GM23338 (cell line): Measurements from ENCODE around the gene LIPA. TPM values are rescaled to one million over a fixed set of nuclear protein-coding genes. Genes with fewer than 3 reads are reported as not detected.

Experiments
- ATAC-seq: fragments of 200-7000 bp; cut with Tn5 transposase; 3 replicates; pipeline ENCODE4 v1.9.1; 2020
- DNase-seq: peaks from one replicate; pipeline ENCODE4 v3.0.0-alpha.2; 2015; ENCODE audit warnings: low spot score
- H2AFZ ChIP-seq: fragments of 200-600 bp; sonication (generic); 2 replicates; pipeline ENCODE4 v1.8.0; 2016; ENCODE audit warnings: antibody characterized with exemption, mild to moderate bottlenecking, moderate library complexity
- H3F3A ChIP-seq: fragments of 200-600 bp; sonication (generic); replicated peaks from 2 replicates; pipeline ENCODE4 v1.8.0; 2017; ENCODE audit warnings: antibody characterized with exemption, mixed run types, low read depth
- H3K27ac ChIP-seq: fragments of 200-600 bp; sonication (generic); 2 replicates; pipeline ENCODE4 v1.6.1; 2016; ENCODE audit warnings: low read depth
- H3K27me3 ChIP-seq: fragments of 200-600 bp; sonication (generic); 2 replicates; pipeline ENCODE4 v1.8.0; 2016; ENCODE audit warnings: mild to moderate bottlenecking, mixed run types, moderate library complexity; ENCODE audit not compliant: insufficient read depth
- H3K36me3 ChIP-seq: fragments of 200-600 bp; sonication (generic); 2 replicates; pipeline ENCODE4 v1.8.0; 2016; ENCODE audit warnings: mild to moderate bottlenecking; ENCODE audit not compliant: insufficient read depth
- H3K4me1 ChIP-seq: fragments of 200-600 bp; sonication (generic); 2 replicates; pipeline ENCODE4 v1.8.0; 2016; ENCODE audit warnings: mild to moderate bottlenecking, moderate library complexity; ENCODE audit not compliant: insufficient read depth
- H3K4me2 ChIP-seq: fragments of 200-600 bp; sonication (generic); 2 replicates; pipeline ENCODE4 v1.7.1; 2017; ENCODE audit warnings: mixed run types
- H3K4me3 ChIP-seq: fragments of 200-600 bp; sonication (generic); 2 replicates; pipeline ENCODE4 v1.6.1; 2016; ENCODE audit warnings: mixed run types
- H3K79me2 ChIP-seq: fragments of 200-600 bp; sonication (generic); replicated peaks from 2 replicates; pipeline ENCODE4 v1.8.0; 2017; ENCODE audit warnings: mild to moderate bottlenecking; ENCODE audit not compliant: insufficient read depth
- H3K9me2 ChIP-seq: fragments of 200-600 bp; sonication (generic); 2 replicates; pipeline ENCODE4 v1.8.0; 2017; ENCODE audit not compliant: insufficient read depth
- H4K20me1 ChIP-seq: fragments of 200-600 bp; sonication (generic); replicated peaks from 2 replicates; pipeline ENCODE4 v1.8.0; 2017; ENCODE audit warnings: mild to moderate bottlenecking; ENCODE audit not compliant: insufficient read depth
- H3K27ac Mint-ChIP-seq: 2 replicates; pipeline ENCODE4 v1.8.0; 2020; ENCODE audit warnings: inconsistent platforms, mild to moderate bottlenecking, moderate library complexity, mixed read lengths
- H3K27me3 Mint-ChIP-seq: 3 replicates; pipeline ENCODE4 v1.8.0; 2022; ENCODE audit warnings: low read depth, mild to moderate bottlenecking, moderate library complexity, mixed read lengths, inconsistent platforms; ENCODE audit not compliant: insufficient read depth, poor library complexity
- H3K36me3 Mint-ChIP-seq: 3 replicates; pipeline ENCODE4 v1.8.0; 2021; ENCODE audit warnings: low read depth, mild to moderate bottlenecking, inconsistent platforms, moderate library complexity, mixed read lengths
- H3K4me1 Mint-ChIP-seq: 3 replicates; pipeline ENCODE4 v1.8.0; 2020; ENCODE audit warnings: mild to moderate bottlenecking, inconsistent platforms, mixed read lengths
- H3K4me3 Mint-ChIP-seq: 3 replicates; pipeline ENCODE4 v1.8.0; 2021; ENCODE audit warnings: moderate library complexity, mild to moderate bottlenecking, inconsistent platforms, mixed read lengths
- H3K9me3 Mint-ChIP-seq: 3 replicates; pipeline ENCODE4 v1.8.0; 2020; ENCODE audit warnings: moderate library complexity, mild to moderate bottlenecking, inconsistent platforms, mixed read lengths
- JUNB ChIP-seq: IDR thresholded peaks from one replicate; pipeline ENCODE4 v1.6.1; 2016; ENCODE audit warnings: antibody characterized with exemption; ENCODE audit not compliant: unreplicated experiment
- NANOG ChIP-seq: IDR thresholded peaks from 2 replicates; pipeline ENCODE4 v1.6.1; 2016; ENCODE audit warnings: antibody characterized with exemption, borderline replicate concordance
- POLR2AphosphoS5 ChIP-seq: IDR thresholded peaks from 2 replicates; pipeline ENCODE4 v1.6.1; 2016; ENCODE audit warnings: antibody characterized with exemption, low read depth
- STAT1 ChIP-seq: IDR thresholded peaks from one replicate; pipeline ENCODE4 v1.6.1; 2016; ENCODE audit warnings: antibody characterized with exemption; ENCODE audit not compliant: unreplicated experiment
- ZNF114 ChIP-seq: fragments of 250-450 bp; sonication (Bioruptor Pico); IDR thresholded peaks from 2 replicates; pipeline ENCODE4 v1.5.0; 2020; ENCODE audit warnings: mild to moderate bottlenecking, moderate library complexity
- ZNF331 ChIP-seq: fragments of 250-450 bp; sonication (Bioruptor Pico); IDR thresholded peaks from 2 replicates; pipeline ENCODE4 v1.5.0; 2020; ENCODE audit warnings: low read depth, mild to moderate bottlenecking, moderate library complexity
- long read RNA-seq: library from polyadenylated mRNA; unstranded; transcript quantifications from one replicate; pipeline ENCODE4 v2.0.0, GENCODE V29; 2020; ENCODE audit not compliant: unreplicated experiment
- polyA plus RNA-seq: library from polyadenylated mRNA; unstranded; fragments of >200 nt; fragmentation: Nextera tagmentation; extraction: Ambion mirVana; gene quantifications from 2 replicates; pipeline ENCODE4 v1.2.1, GENCODE V29; 2016
- total RNA-seq: library from RNA; depleted of rRNA; stranded (reverse); fragments of >200 nt; shearing (Covaris generic); gene quantifications from 2 replicates; pipeline ENCODE4 v1.2.3, GENCODE V29; 2014; rRNA removed
- TF ChIP-seq, protein P1 (sequence below), 2 experiments: fragments of 200-600 bp in 1 of 2; sonication (generic) in 1 of 2; conservative IDR thresholded peaks; 2 replicates each; pipeline versions ENCODE4 v1.5.1 to v1.6.1; 2016 to 2017; ENCODE audit warnings: antibody characterized with exemption in 2 of 2, low read depth in 2 of 2, mild to moderate bottlenecking in 2 of 2, moderate library complexity in 1 of 2
- TF ChIP-seq, protein P2 (sequence below): IDR thresholded peaks from 2 replicates; pipeline ENCODE4 v1.6.1; 2016; ENCODE audit warnings: antibody characterized with exemption
- TF ChIP-seq, protein P3 (sequence below): IDR thresholded peaks from one replicate; pipeline ENCODE4 v1.6.1; 2018; ENCODE audit warnings: antibody characterized with exemption; ENCODE audit not compliant: unreplicated experiment

Gene LIPA
- total RNA-seq (71.4 and 86.3 TPM in 2 replicates), polyA plus RNA-seq (36.5 and 37.8 TPM in 2 replicates)
- long read RNA-seq, transcript LIPA-202 (10 exons, 2,782 nt): major isoform, 17 of 26 reads
- long read RNA-seq, partial matches to known transcripts: 2 of 26 reads
- long read RNA-seq, other reads (novel, unspliced or antisense): 7 of 26 reads

DNA sequence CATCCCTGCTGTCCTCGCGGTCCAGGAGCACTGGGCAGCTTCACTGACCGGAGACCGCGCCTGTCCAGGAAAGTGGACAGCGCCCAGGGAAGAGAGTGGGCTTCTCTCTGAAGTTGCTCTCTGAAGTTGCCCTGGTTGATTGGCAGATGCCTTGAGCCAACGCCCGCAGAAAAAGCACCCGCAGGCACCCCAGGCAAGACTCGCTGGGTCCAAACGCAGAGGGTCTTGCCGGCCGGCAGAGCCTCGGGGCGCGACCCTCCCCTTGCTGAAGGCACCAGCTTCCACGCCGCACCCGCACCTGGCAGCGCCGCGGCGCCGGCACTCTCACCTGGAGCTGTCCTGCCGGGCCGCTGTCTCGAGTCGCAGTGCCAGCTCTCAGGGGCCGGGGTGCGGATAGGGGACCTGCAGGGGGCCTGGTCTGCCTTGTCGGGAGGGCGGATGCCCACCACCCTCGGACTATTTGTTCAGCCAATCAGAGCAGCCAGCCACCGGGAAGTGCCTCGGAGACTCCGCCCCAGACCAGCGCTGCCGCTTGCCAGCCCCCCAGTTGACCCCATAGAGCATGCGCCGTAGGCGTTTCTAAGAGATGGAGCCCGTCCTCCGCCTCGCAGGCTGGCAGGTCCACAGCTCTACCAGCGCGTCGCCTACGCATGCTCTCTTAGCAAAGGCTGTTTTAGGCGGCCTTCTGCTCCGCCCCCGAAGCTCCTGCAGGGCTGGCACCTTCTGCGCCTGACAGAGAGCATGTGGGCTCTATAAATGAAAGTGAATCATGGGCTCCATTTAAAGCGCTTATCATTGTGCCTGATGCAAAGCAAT lies at the start of gene LIPA:
TSS of gene LIPA (minus strand) at position 367 of the 816 bp plus-strand sequence. CDS start 4,127 bp downstream, outside the sequence.
- Mint-ChIP-seq H3K36me3 (peaks cover 28% of the 10 kb centered on the region), H3K4me1 (peaks cover 6% of the 10 kb centered on the region; the same call in 2 of the 3 replicates), H3K4me3 (peak within 1 kb of the TSS; percentile 81), H3K27ac (no peak within 1 kb of the TSS), H3K27me3 (peaks cover 12% of the 10 kb centered on the region), H3K9me3 (peaks cover 33% of the 10 kb centered on the region)
- H3K36me3 ChIP-seq: no peaks in the 10 kb centered on the region
- H3K9me2 ChIP-seq: 0 out of 2 replicates have a peak, but pooled peaks cover 7% of the 10 kb centered on the region
- H3K27ac ChIP-seq: no peak within 1 kb of the TSS
- peaks cover 4% of the 10 kb centered on the region for H3K4me1 ChIP-seq
- no peaks in the 10 kb centered on the region for H3K27me3 ChIP-seq
- TF ChIP-seq, protein P1, sequence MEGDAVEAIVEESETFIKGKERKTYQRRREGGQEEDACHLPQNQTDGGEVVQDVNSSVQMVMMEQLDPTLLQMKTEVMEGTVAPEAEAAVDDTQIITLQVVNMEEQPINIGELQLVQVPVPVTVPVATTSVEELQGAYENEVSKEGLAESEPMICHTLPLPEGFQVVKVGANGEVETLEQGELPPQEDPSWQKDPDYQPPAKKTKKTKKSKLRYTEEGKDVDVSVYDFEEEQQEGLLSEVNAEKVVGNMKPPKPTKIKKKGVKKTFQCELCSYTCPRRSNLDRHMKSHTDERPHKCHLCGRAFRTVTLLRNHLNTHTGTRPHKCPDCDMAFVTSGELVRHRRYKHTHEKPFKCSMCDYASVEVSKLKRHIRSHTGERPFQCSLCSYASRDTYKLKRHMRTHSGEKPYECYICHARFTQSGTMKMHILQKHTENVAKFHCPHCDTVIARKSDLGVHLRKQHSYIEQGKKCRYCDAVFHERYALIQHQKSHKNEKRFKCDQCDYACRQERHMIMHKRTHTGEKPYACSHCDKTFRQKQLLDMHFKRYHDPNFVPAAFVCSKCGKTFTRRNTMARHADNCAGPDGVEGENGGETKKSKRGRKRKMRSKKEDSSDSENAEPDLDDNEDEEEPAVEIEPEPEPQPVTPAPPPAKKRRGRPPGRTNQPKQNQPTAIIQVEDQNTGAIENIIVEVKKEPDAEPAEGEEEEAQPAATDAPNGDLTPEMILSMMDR (conservative IDR thresholded peaks at IDR 0.05; ENCODE audit: low read depth in 2 of 2): no peak
- TF ChIP-seq STAT1: no peak
- TF ChIP-seq ZNF114 (CRISPR knock-in tag): no peak
- TF ChIP-seq, protein P2, sequence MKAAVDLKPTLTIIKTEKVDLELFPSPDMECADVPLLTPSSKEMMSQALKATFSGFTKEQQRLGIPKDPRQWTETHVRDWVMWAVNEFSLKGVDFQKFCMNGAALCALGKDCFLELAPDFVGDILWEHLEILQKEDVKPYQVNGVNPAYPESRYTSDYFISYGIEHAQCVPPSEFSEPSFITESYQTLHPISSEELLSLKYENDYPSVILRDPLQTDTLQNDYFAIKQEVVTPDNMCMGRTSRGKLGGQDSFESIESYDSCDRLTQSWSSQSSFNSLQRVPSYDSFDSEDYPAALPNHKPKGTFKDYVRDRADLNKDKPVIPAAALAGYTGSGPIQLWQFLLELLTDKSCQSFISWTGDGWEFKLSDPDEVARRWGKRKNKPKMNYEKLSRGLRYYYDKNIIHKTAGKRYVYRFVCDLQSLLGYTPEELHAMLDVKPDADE: peak; percentile 40; the same call in 1 of the 2 replicates
- no peak for TF ChIP-seq ZNF331
- TF ChIP-seq POLR2AphosphoS5: peak; percentile 95
- TF ChIP-seq, protein P3, sequence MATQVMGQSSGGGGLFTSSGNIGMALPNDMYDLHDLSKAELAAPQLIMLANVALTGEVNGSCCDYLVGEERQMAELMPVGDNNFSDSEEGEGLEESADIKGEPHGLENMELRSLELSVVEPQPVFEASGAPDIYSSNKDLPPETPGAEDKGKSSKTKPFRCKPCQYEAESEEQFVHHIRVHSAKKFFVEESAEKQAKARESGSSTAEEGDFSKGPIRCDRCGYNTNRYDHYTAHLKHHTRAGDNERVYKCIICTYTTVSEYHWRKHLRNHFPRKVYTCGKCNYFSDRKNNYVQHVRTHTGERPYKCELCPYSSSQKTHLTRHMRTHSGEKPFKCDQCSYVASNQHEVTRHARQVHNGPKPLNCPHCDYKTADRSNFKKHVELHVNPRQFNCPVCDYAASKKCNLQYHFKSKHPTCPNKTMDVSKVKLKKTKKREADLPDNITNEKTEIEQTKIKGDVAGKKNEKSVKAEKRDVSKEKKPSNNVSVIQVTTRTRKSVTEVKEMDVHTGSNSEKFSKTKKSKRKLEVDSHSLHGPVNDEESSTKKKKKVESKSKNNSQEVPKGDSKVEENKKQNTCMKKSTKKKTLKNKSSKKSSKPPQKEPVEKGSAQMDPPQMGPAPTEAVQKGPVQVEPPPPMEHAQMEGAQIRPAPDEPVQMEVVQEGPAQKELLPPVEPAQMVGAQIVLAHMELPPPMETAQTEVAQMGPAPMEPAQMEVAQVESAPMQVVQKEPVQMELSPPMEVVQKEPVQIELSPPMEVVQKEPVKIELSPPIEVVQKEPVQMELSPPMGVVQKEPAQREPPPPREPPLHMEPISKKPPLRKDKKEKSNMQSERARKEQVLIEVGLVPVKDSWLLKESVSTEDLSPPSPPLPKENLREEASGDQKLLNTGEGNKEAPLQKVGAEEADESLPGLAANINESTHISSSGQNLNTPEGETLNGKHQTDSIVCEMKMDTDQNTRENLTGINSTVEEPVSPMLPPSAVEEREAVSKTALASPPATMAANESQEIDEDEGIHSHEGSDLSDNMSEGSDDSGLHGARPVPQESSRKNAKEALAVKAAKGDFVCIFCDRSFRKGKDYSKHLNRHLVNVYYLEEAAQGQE: no peak
- no peak for TF ChIP-seq JUNB
- no peak for TF ChIP-seq NANOG
- no peaks in the 10 kb centered on the region; the same call in 1 of the 2 replicates for H4K20me1 ChIP-seq
- H3K4me2 ChIP-seq: peak within 1 kb of the TSS; percentile 96
- H3K79me2 ChIP-seq: peaks cover 28% of the 10 kb centered on the region
- H3F3A ChIP-seq: no peaks in the 10 kb centered on the region
- peak within 1 kb of the TSS; percentile 87 for H2AFZ ChIP-seq
- DNase-seq (peak; percentile 99), ATAC-seq (peak; percentile 98)
- peak within 1 kb of the TSS; percentile 85 for H3K4me3 ChIP-seq
